NT2/D1 (cell line): ENCODE measurements around the gene CRYL1.

Experiments used
- SUZ12 ChIP-seq: IDR thresholded peaks from 2 replicates; pipeline ENCODE4 v1.6.1; 2011; ENCODE audit not compliant: insufficient read length, insufficient read depth; ENCODE audit errors: extremely low read depth
- YY1 ChIP-seq: IDR thresholded peaks from 2 replicates; pipeline ENCODE4 v1.6.1; 2011; ENCODE audit not compliant: insufficient read length, insufficient read depth
- ZNF274 ChIP-seq: IDR thresholded peaks from 2 replicates; pipeline ENCODE4 v1.6.1; 2011; ENCODE audit warnings: mild to moderate bottlenecking, low read depth, low read length

GRCh38 chr13:20430296-20430695, 95.4 kb downstream of the CRYL1 start:
- no peak for TF ChIP-seq ZNF274
- TF ChIP-seq SUZ12 = no peak
- no peak for TF ChIP-seq YY1
